Loucy (cell line): ENCODE measurements around the gene CBLC.

ENCODE experiments used
- EZH2phosphoT487 ChIP-seq: fragments of 200-600 bp; IDR thresholded peaks from 2 replicates; pipeline ENCODE4 v1.6.1; 2018; ENCODE audit warnings: antibody characterized with exemption, mild to moderate bottlenecking, moderate library complexity, borderline replicate concordance
- TF ChIP-seq, protein P1 (sequence below): fragments of 200-600 bp; sonication (generic); conservative IDR thresholded peaks from 2 replicates; pipeline ENCODE4 v1.5.1; 2014; ENCODE audit warnings: mild to moderate bottlenecking, antibody characterized with exemption, low read length

DNA sequence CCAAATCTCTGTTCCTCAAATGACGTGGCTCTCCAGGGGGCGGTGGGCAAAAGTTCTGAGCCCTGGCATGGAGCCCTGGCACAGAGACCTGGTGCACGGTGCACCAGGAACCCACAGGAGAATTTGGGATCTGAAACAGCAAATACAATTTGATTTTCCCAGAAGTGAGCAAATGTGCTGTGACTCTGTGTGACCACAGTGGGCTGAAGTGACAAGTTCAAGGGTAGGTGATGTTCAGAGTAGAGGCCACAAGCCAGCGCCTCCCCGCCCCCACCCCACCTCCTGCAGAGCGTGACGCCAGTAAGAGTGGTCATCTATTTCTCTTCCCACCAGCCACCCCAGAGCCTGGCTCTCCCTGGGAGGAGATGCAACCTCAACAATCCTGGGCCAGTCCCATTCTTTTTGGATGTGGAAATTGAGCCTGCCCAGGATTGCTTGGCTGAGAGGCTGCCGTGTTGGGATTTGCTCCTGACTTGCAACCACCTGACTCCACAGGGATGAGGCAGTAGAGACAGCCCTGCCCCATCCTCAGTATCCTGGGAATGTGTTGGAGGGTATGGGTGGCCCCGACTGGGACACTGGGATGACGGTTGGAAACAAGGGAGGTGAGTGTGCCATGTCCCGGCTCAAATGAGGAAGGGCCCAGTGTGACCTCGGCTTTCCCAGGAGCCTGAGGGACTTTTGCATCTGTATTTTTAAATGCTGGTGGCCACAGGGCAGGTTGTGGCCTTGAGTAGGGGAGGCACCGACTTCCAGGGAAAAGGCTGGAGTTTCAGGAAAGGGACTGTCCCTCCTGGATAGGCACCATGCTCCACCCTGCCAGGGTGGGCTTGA lies 40.2 kb upstream of the CBLC start:
- TF ChIP-seq, protein P1, sequence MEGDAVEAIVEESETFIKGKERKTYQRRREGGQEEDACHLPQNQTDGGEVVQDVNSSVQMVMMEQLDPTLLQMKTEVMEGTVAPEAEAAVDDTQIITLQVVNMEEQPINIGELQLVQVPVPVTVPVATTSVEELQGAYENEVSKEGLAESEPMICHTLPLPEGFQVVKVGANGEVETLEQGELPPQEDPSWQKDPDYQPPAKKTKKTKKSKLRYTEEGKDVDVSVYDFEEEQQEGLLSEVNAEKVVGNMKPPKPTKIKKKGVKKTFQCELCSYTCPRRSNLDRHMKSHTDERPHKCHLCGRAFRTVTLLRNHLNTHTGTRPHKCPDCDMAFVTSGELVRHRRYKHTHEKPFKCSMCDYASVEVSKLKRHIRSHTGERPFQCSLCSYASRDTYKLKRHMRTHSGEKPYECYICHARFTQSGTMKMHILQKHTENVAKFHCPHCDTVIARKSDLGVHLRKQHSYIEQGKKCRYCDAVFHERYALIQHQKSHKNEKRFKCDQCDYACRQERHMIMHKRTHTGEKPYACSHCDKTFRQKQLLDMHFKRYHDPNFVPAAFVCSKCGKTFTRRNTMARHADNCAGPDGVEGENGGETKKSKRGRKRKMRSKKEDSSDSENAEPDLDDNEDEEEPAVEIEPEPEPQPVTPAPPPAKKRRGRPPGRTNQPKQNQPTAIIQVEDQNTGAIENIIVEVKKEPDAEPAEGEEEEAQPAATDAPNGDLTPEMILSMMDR, result no peak
- no peak for TF ChIP-seq EZH2phosphoT487
